Glomerular visceral epithelial cell (primary cell): Measurements from ENCODE around the gene VLDLR.

Experiments
- DNase-seq: peaks from one replicate; pipeline ENCODE4 v3.0.0-alpha.2; 2016; ENCODE audit errors: extremely low spot score

Gene VLDLR

DNA sequence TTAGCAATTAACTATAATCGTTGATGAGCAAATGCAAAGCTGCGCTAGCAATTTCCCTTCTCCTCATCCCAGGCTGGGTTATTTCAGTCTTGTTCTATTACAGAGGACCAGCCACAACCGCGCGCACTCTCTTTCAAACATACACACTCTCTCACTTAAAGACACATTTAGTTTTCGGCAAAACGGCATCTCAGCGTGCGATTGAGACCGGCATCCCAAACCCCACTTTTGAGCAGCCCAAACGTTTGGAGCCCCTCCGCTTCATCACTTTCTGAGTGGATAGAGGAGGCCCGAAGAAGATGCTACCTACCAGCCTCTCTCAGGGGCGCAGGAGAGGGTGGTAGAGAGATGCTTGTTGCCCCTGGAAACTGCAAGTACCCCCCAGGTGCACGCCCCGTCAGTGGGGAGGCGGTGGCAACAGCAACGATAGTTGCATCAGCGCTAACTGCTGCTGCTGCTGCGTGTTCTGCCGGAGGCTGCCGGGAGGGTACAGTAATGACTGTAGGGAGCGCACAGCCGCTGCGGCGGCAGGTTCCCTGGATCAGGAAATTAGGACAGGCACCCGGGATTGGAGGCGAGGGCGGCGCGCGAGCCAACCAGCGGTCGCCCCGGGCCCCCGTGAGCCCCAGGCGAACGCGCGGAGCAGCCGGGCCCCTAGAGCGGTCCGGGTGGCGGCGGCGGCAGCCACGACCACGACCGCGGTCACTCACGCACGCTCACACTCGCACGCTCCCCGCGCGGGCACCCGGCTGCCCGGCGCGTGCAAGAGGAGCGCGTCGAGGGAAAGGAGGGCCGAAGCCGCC is 467 bp upstream of the VLDLR start:
- peak; percentile 86 for DNase-seq

DNA sequence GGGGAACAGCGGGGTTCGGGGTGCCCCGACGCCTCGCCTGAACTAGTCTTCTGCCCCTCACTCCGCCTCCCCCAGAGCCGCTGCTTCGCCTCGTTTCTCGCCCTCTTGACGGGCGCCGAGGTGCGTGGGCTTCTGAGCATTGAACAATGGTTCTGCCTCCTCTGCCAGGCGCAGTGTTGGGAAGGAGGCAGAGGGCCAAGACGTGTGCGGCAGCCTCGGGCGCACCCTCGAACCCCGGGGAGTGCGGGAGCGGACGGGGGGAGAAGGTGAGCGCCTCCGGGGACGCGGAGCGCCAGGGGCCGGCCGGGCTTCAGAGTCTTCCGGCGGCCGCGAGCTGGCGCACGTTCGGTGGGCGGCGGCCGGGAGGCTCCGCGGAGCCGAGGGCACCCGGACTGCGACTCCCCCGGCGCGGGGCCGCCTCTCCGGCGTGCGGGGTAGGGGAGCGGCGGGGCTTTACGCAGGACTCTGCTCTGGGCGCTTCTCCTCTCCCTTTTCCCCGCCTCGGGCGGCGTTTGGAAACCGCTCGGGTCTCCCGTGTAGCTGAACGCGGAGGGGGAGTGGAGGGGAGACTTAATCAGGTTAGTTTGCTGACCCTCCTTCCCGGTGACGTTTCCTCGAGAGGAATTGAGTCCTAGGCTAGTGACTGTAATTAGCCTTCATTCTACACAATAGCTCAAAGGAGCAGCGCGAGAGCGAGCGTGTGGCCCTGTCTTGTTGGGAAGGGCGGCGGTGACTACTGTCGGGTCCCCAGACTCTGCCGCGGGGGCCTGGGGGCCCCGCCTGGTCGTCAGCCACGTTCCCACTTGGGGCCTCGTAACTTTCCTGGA is 1.1 kb downstream of the VLDLR start:
- no peak for DNase-seq

DNA sequence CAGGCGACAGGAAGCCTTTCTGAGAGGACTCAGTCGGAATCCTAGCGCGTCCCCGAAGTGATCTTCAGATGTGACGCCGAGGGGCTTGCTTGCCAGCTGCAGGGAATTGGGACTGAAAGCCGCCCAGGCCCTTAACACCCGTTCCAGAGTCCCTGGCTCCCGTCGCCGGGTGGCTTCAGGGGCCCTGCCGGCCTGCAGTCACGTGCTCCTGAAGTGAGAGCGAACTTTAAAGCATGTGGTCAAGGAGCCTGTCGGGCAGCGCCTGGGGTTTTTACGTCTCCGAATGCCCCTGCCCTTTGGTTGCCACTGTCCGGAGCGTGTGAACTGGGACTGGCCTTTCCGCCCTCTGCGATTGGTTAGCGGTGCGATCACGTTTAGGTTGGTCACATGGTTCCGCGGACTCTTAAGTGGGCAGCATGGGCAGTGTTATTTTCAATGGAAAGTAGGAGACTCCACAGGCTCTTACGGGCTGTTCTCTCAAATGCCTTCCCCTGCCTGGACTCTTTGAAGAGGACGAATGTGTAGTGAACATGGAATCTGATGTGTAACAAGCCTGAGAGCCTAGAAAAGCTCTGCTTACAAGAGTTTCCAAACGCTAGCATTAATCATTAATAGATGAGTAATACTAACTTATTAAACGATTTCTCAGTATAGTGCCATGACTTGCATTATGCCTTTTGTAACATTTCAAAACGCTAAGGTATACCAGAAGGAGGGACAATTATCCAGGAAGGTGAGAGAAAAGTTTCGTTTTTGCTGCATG is 1.9 kb downstream of the VLDLR start:
- peak; percentile 89 for DNase-seq

DNA sequence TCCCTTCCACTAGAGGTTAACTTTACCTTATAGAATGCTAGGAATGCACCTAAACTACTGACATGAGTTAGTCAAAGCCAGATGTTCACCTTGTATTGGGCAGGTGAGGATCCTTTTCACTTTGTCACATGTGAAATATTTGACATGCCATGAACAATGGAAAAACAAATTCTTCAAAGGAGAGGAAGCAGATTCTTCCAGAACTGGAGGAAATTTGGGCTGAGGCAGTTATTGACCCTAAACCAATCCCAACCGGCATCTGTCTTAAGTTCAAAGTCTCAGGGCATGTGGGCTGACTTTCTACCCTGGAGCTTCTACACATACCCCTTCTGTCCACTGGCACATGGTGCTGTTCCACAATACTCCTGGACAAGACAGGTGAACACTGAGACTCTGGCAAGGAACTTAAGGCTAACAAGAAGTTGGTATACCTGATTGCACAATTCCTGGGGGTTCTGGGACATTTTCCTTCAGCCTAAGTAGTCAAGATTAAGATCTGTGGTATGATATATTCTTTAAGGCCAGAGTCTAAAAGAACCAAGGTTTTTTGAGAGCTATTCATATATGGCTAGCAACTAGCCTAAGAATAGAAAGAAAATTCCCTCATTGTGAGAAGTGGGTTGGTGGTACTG is 2.6 kb downstream of the VLDLR start:
- peak; percentile 5 for DNase-seq

DNA sequence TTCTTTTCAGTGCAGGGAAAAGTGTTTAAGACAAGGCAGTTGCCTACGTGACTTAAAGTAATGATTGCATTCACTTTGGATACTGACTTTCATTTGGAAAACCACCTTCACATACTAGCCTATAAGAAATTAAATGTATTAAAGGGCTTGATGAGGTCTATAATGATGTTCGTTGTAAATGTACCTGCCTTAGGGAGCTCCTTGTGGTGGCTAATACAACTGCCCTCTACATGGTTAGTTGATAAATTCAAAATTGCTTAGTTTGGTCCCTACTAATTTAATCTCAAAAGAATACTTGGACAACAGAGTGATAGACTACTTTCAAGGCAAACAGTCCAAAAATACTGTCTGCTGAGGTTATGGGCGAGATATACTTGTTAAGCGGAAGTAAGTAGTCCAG is 3.8 kb downstream of the VLDLR start:
- no peak for DNase-seq

DNA sequence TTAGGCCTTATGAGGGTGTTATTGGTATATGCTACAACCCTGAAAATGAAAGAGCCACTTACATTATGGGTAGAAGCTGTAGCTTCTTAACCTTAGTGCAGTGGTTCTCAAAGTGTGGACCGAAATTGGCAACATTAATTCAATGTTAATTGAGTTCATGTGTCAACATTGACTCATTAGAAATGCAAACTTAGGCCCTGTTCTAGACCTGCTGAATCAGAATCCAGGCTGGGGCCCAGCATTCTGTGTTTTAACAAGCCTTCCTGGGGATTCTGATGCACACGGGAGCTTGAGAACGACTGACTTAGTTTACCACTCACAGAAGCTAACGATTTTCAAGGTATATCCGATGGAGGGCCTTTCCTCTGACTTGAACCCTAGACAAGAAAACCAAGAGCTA is 7.3 kb downstream of the VLDLR start:
- no peak for DNase-seq

DNA sequence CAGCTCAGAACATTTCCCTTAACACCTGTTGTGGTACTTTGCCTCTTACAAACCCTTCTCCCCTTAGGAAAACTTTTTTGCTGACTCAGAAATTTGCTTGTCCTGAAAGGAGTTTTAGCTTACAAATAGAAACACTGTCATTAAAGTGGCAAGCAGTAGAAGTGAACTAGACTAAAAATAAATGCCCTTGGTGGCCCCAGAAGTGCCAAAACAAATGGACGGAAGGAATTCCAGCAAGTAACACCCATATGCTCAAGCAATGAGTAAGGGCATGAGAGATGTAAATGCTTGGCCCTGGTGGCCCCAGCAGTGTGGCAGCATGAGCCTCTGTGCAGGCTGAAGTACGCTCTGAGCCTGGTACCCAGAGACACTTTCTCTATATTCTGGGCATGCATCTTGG is 8.6 kb downstream of the VLDLR start:
- DNase-seq = no peak

DNA sequence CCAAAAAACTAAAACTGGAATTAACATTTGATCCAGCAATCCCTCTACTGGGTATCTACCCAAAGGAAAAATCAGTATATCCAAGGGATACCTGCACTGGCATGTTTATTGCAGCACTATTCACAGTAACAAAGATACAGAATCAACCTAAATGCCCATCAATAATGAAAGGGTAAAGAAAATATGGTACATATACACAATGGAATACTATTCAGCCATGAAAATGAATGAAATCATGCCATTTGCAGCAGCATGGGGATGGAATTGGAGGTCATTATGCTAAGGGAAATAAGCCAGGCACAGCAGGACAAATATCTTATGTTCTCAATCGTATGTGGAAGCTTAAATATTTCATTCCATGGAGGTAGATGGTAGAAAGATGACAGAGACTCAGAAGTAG is 9.7 kb downstream of the VLDLR start:
- DNase-seq = no peak

DNA sequence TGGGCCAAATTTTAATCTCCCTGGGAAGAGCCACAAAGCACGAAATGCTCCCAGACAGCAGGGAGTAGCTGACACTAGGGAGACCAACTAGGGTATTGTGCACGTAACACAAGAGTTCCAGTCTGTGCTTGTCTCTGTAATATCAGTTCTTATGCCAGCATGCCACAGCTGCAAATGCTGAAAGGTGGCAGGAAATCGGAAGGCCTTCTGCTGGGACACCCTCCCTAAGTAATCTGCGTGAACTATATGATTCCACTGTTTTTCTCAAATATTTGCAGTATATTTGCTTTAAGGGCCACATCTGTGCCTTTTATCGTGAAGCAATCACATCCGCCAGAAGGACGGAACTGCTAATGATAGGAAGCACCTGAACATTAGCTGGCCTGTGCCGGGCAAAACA is 12.6 kb downstream of the VLDLR start:
- no peak for DNase-seq

DNA sequence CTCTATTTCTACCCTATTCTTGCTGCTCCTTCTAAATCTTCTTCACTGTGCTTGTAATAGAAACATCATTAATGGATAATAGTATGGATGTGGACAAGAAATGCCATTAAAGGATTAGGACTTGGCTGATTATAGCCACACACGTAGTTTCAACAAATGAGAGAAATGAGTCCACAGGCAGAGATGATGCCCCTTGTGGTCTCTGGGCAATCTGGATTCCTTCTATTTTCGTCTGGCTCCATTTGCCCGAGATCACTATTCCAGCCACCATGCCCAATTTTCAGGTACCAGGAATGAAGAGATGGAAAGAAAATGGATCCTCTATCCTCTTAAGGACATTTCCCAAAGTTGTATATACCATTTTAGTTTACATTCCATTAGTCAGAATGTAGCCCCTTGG is 13.2 kb downstream of the VLDLR start:
- no peak for DNase-seq

DNA sequence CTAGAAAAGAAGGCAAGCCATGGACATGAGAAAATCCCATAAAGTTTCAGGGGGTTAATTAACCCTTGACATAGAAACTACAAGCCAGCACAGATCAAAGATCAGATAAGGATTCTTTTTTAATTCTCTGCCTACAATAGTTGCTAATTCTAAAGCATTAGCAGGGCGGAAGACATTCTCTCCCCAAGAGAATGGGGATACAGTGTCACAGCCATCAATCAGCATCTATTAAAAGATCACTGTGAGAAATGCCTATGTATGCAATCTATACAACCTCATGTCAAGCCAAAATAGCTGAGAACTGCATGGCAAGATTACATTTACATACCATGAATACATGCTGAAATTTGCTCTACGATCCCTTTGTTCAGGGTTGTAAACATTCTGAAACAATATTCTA is 14.3 kb downstream of the VLDLR start:
- DNase-seq = no peak

DNA sequence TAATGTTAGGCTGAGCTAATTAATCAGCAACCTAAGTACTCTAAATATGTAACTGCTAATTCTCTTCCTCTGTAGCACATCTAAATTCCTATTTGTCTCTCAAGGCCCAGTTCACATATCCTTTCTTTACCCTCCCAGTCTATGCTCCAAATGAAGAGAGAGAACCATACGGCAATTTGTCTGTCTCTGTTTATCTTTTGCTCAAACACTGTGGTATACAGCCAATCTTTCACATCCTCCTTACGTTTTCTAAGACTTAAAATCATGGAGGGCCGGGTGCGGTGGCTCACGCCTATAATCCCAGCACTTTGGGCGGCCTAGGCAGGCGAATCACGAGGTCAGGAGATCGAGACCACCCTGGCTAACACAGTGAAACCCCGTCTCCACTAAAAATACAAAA is 15.8 kb downstream of the VLDLR start:
- no peak for DNase-seq

DNA sequence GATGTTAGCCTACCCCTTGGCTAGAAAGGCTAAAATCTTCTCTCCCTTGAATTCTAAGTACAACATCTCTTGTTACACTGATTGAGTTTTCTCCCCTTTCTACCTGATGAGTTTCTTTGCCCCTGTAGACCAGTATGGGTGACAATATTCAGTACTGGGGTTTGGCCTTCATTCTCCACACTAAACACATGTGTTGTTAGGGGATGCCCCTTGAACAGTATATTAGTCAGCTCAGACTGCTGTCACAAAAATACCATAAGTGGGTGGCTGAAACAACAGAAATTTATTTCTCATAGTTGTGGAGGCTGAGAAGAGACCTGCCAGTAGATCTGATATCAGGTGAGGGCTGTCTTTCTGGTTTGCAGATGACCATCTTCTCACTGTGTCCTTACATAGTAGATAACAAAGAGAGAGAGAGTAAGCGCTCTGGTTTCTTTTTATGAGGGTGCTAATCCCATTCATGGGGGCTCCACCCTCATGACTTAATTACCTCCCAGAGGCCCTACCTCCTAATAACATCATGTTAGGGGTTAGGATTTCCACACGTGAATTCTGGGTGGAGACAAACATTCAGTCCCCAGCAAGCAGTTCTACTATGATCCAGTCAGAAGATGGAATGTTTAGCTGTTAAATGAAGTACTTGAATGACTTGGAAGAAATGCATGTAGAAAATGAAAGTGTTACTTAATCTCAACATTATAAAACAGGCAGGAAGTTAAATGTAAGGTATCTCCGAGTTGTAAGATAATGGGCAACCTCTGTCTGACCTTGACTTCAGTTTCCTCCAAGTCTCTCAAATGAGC is 17.5 kb downstream of the VLDLR start:
- no peak for DNase-seq

DNA sequence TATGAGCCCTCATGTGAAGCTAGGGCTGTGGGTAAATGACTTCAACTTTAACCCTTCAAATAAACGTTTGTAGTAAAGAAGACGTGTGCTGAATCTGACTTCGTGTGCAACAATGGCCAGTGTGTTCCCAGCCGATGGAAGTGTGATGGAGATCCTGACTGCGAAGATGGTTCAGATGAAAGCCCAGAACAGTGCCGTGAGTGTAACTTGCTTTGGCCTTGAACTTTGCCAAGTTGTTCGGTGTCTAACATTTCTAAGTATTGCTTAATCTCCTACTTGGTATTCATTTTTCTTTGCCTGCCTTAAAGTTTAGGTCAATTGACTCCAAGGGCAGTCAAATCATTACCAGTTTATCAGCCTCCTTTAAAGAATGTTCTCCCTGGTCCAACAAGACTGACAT is 18.2 kb downstream of the VLDLR start:
- DNase-seq = no peak

DNA sequence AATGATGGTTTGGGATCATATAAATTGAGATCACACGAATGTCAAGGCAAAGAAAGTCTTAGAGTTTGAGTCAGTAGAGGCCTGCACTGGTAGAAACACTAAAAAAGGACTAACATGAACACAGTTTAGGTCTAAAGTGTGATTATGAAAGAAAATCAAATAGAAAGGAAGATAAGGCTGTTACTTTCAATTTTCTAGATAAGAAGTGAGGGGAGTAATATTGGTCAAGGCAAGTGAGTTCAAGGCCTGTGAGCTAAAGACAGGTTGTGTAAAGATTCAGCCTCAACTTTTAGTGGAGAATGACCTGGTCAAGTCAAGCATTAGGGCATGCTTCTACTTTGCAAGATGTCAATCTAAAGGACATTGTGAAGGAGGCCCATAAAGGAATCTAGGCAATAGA is 19.0 kb downstream of the VLDLR start:
- DNase-seq = no peak

DNA sequence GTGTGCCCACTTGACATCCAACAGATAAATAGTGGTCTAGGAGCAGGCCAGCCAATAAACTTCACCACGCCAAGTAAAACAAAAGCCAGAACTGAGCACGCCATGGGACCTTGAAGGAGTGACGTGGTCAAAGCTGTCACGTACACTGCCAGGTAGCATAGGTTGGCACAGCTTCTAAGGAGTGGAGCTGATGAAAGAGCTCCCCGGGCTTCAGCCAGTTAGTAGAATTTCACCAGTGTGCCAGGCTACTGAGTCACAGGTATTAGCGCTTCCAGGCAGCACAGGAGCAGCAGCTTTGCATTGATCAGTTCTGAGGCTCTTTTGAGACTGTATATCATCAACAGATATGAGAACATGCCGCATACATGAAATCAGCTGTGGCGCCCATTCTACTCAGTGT is 19.4 kb downstream of the VLDLR start:
- no peak for DNase-seq

DNA sequence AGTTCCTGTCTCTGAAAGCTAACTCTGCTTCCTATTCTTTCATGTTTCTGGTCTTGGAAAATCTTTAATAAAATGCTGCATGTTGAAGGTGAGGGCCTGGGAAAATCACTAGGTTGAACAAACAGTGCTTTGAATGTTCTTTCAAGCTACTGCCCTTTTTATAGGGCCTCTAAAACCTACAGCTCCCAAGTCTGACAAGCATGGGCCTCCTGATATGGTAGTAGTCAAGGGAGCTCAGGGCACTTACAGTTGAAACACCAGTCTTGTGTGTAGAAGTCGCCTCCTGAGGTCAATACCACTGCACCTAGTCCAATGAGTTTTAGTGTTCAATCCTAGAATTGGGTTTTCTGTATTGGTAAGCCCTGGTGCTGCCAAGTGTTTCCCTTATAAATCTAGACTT is 20.5 kb downstream of the VLDLR start:
- no peak for DNase-seq

DNA sequence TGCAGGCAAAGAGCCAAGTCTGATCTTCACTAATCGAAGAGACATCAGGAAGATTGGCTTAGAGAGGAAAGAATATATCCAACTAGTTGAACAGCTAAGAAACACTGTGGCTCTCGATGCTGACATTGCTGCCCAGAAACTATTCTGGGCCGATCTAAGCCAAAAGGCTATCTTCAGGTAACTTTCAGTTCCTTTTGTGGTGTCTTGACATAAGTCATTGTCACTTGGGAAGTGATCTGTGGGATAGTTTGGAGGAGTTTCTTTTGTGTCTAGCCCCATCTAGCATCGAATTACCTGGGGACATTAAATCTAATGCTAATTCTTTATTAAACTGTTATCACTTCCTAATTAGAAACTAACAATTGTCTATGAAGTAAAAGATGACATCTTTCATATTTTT is 24.0 kb downstream of the VLDLR start:
- DNase-seq = no peak

DNA sequence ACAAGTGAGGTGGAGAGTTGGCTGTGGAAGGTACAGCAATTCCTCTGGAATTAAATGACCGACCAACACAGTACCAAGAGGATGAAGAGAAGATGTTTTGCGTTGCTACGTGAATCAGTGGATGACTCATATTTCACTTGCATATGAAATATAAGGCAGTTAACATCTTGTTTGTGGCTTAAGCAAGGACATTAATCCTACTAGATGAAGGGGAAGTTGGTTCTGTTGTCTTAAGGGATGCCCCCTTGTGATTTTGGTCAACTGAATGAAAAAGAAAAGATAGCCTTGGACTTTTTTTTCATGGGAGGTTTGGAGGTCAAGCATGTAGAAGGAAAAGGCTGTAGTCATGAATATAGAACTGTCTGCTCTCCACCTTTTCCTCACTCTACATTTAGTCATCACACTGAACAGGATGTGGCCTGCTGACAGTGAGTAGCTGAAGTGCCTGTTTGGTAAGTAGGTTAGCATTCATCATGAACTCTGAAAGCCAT is 33.9 kb downstream of the VLDLR start:
- peak; percentile 82 for DNase-seq

DNA sequence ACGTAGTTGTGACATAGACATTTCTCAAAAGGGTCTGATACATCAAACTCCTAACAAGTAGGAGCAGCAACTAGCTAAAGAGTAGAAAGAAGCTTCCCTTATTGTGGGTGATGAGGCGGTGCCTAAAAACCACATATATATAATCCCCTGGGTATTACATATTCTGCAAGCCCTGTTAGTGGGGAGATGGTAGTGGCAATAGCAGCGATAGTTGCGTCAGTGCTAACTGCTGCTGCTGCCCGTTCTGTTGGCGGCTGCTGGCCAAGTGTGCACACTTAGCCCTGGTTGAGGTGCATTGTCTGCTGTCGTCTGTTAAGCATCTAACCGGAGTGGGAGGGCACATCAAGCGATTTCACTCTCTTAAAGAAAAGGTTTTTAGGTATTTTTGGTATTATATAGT is 35.8 kb downstream of the VLDLR start:
- DNase-seq = no peak

DNA sequence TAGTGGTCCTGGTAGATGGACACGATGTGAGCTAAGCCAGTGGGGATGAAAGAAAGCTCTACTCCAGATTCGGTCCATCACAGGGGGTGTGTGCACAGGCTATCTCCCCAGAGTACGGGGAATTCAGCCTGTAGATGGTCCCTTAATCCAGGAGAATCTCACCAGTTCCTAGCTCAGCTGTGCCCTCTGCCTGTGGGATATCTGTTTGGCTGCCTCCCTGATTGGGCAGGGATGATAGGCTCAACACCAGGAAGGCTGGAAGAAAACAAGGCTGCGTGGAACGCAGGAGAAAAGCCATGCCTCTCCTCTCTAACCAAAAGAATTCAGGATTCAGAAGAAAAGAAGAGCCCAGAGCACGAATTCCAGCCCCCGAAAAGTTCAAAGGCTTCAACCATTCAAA is 40.9 kb downstream of the VLDLR start:
- DNase-seq = no peak
